Brain microvascular endothelial cell (primary cell): Measurements from ENCODE around the gene PPP1R3E.
"Not testable (repeated sequence)": the region's sequence is repeated elsewhere in the genome, so short reads cannot be mapped to it uniquely, and the experiment has no call there.

ENCODE experiments used
- DNase-seq: peaks from one replicate; pipeline ENCODE4 v3.0.0-alpha.2; 2020
- H3K27ac ChIP-seq: fragments of 250-450 bp; sonication (Bioruptor Pico); 2 replicates; pipeline ENCODE4 v1.5.1; 2020; ENCODE audit warnings: mild to moderate bottlenecking, moderate library complexity
- H3K27me3 ChIP-seq: fragments of 250-450 bp; sonication (Bioruptor Pico); replicated peaks from 2 replicates; pipeline ENCODE4 v1.5.1; 2020; ENCODE audit warnings: mild to moderate bottlenecking
- H3K36me3 ChIP-seq: fragments of 250-450 bp; sonication (Bioruptor Pico); replicated peaks from 2 replicates; pipeline ENCODE4 v1.5.1; 2020; ENCODE audit warnings: mild to moderate bottlenecking
- H3K4me3 ChIP-seq: 2 replicates; pipeline ENCODE4 v1.5.1; 2011; ENCODE audit warnings: low read depth, mild to moderate bottlenecking, control low read depth, low read length, moderate library complexity
- CTCF ChIP-seq: IDR thresholded peaks from 2 replicates; pipeline ENCODE4 v1.5.1; 2011; ENCODE audit warnings: low read depth, mild to moderate bottlenecking, moderate library complexity, low read length, control low read depth, inconsistent platforms; ENCODE audit errors: missing control alignments
- in situ Hi-C: cut with HindIII; loops from 2 replicates; pipeline ENCODE4 v1.10.0; 2017; ENCODE audit warnings: low sequenced_read_pairs, low pct_ligation_motif_present

PPP1R3E gene

GRCh38 chr14:23327947-23328744, 25.5 kb upstream of the PPP1R3E start:
- Histone ChIP-seq H3K27ac (no peak overlapping the region), H3K4me3 (no peak overlapping the region), H3K36me3 (peaks cover 24% of the 10 kb centered on the region), H3K27me3 (no peaks in the 10 kb centered on the region)
- peak; percentile 69 for DNase-seq
- peak; percentile 86 for TF ChIP-seq CTCF
- in situ Hi-C loops = no loop called here

- no peak overlapping the region for H3K4me3 ChIP-seq
Measured at GRCh38 chr14:23326491-23327332, 24.1 kb upstream of the PPP1R3E start.

GRCh38 chr14:23325746-23326145, 23.1 kb upstream of the PPP1R3E start:
- DNase-seq, H3K4me3 ChIP-seq, H3K27ac ChIP-seq, H3K27me3 ChIP-seq, in situ Hi-C loops: not testable (repeated sequence)
- peaks cover 27% of the 10 kb centered on the region for H3K36me3 ChIP-seq

More at GRCh38 chr14:23326491-23327332, 24.1 kb upstream of the PPP1R3E start:
- Histone ChIP-seq H3K36me3 (peaks cover 27% of the 10 kb centered on the region), H3K27ac (no peak overlapping the region), H3K27me3 (no peaks in the 10 kb centered on the region)
- no peak for DNase-seq
- in situ Hi-C loops = no loop called here
- TF ChIP-seq CTCF = no peak

GRCh38 chr14:23324993-23325392, 22.3 kb upstream of the PPP1R3E start:
- peaks cover 31% of the 10 kb centered on the region for H3K36me3 ChIP-seq
- no peak for TF ChIP-seq CTCF
- DNase-seq = no peak
- no peak overlapping the region for H3K27ac ChIP-seq
- in situ Hi-C loops = no loop called here
- no peak overlapping the region for H3K4me3 ChIP-seq
- H3K27me3 ChIP-seq = no peaks in the 10 kb centered on the region

GRCh38 chr14:23324455-23324846, 21.8 kb upstream of the PPP1R3E start:
- in situ Hi-C loops = no loop called here
- H3K27ac ChIP-seq = no peak overlapping the region
- no peak for DNase-seq
- H3K4me3 ChIP-seq = no peak overlapping the region
- TF ChIP-seq CTCF = no peak
- peaks cover 35% of the 10 kb centered on the region for H3K36me3 ChIP-seq
- H3K27me3 ChIP-seq = no peaks in the 10 kb centered on the region

- in situ Hi-C loops = no loop called here
- Histone ChIP-seq H3K4me3 (no peak overlapping the region), H3K36me3 (peaks cover 35% of the 10 kb centered on the region), H3K27ac (no peak overlapping the region), H3K27me3 (no peaks in the 10 kb centered on the region)
- TF ChIP-seq CTCF = no peak
- no peak for DNase-seq
Measured at GRCh38 chr14:23323838-23324454, 21.3 kb upstream of the PPP1R3E start.
